Astrocyte (in vitro differentiated cells and primary cell): ENCODE results near the gene ARMC12.

ENCODE experiments used
- CTCF ChIP-seq: IDR thresholded peaks from 2 replicates; pipeline ENCODE4 v1.5.1; 2011; ENCODE audit warnings: low read depth, mild to moderate bottlenecking, inconsistent platforms, low read length, moderate library complexity; ENCODE audit not compliant: insufficient read depth
- EZH2 ChIP-seq: IDR thresholded peaks from 2 replicates; pipeline ENCODE4 v1.6.1; 2012; ENCODE audit warnings: mild to moderate bottlenecking, low read length, inconsistent platforms; ENCODE audit not compliant: insufficient read depth

GRCh38 chr6:35727935-35728682 is 8.7 kb upstream of the ARMC12 start:
- no peak for TF ChIP-seq CTCF
- no peak for TF ChIP-seq EZH2
